CD4-positive, CD25-positive, alpha-beta regulatory T cell (primary cell): ENCODE measurements around the gene DNAH8. TPM values are rescaled to one million over a fixed set of nuclear protein-coding genes. Genes with fewer than 3 reads are reported as not detected.
A peak's percentile ranks its signal among the peaks of the same experiment; 100 is the strongest.

ENCODE experiments used
- ATAC-seq, 2 donors: fragments of 150-1000 bp; cut with Tn5 transposase; one replicate each; pipeline ENCODE4 v1.10.0; 2021; ENCODE audit warnings: low read depth in 2 of 2, moderate number of reproducible peaks in 2 of 2, moderate library complexity in 1 of 2
- DNase-seq, 3 donors: peaks; one replicate each; pipeline versions ENCODE4 v3.0.0 to v3.0.0-alpha.2; 2012 to 2022; ENCODE audit warnings: mixed read lengths in 1 of 3
- H3K27ac ChIP-seq: one replicate; pipeline ENCODE4 v1.7.0; 2013; ENCODE audit warnings: mild to moderate bottlenecking, low read length; ENCODE audit not compliant: insufficient read depth, poor library complexity, severe bottlenecking
- H3K27me3 ChIP-seq: one replicate; pipeline ENCODE4 v1.7.0; 2013; ENCODE audit warnings: low read length; ENCODE audit not compliant: control insufficient read depth, insufficient read depth
- H3K36me3 ChIP-seq: one replicate; pipeline ENCODE4 v1.7.0; 2013; ENCODE audit warnings: mild to moderate bottlenecking, low read length, moderate library complexity; ENCODE audit not compliant: control insufficient read depth, insufficient read depth
- H3K4me1 ChIP-seq: 2 replicates; pipeline ENCODE4 v1.7.0; 2013; ENCODE audit warnings: mild to moderate bottlenecking, low read length; ENCODE audit not compliant: insufficient read depth, control insufficient read depth, poor library complexity, severe bottlenecking
- H3K4me3 ChIP-seq: one replicate; pipeline ENCODE4 v1.7.0; 2013; ENCODE audit warnings: low read depth, mild to moderate bottlenecking, low read length, moderate library complexity
- H3K9me3 ChIP-seq, 2 experiments: 1 replicate in 1 of 2; 2 replicates in 1 of 2; pipeline ENCODE4 v1.7.0; 2013; ENCODE audit warnings: low read length in 2 of 2, mild to moderate bottlenecking in 1 of 2, moderate library complexity in 1 of 2; ENCODE audit not compliant: control insufficient read depth in 2 of 2
- H3K27ac Mint-ChIP-seq, 3 donors: one replicate each; pipeline ENCODE4 v1.8.0; 2020 to 2022; ENCODE audit warnings: mild to moderate bottlenecking in 3 of 3, mixed read lengths in 3 of 3, moderate library complexity in 2 of 3
- H3K27me3 Mint-ChIP-seq: one replicate; pipeline ENCODE4 v1.8.0; 2022; ENCODE audit warnings: mild to moderate bottlenecking, mixed read lengths
- H3K36me3 Mint-ChIP-seq: one replicate; pipeline ENCODE4 v1.8.0; 2020; ENCODE audit warnings: mixed read lengths
- H3K4me1 Mint-ChIP-seq, 4 donors: one replicate each; pipeline ENCODE4 v1.8.0; 2020 to 2022; ENCODE audit warnings: mixed read lengths in 4 of 4, mild to moderate bottlenecking in 1 of 4
- H3K4me3 Mint-ChIP-seq, 4 donors: one replicate each; pipeline ENCODE4 v1.8.0; 2020 to 2022; ENCODE audit warnings: mild to moderate bottlenecking in 4 of 4, mixed read lengths in 4 of 4, moderate library complexity in 3 of 4
- H3K9me3 Mint-ChIP-seq, 7 donors: one replicate each; pipeline ENCODE4 v1.8.0; 2020 to 2022; ENCODE audit warnings: mixed read lengths in 7 of 7, mild to moderate bottlenecking in 3 of 7, moderate library complexity in 2 of 7
- polyA plus RNA-seq, 4 donors: library from polyadenylated mRNA; unstranded; fragments of 300-500 nt; fragmentation: Illumina TruSeq; gene quantifications; one replicate each; pipeline ENCODE4 v1.2.3, GENCODE V29; 2021
- total RNA-seq: library from RNA; stranded (reverse); gene quantifications from one replicate; pipeline ENCODE4 v1.2.3, GENCODE V29; 2022

Gene DNAH8
- total and polyA plus RNA-seq, 5 donors from 2014 or later, result 0.05 to 1.2 (median 0.57) TPM

DNA sequence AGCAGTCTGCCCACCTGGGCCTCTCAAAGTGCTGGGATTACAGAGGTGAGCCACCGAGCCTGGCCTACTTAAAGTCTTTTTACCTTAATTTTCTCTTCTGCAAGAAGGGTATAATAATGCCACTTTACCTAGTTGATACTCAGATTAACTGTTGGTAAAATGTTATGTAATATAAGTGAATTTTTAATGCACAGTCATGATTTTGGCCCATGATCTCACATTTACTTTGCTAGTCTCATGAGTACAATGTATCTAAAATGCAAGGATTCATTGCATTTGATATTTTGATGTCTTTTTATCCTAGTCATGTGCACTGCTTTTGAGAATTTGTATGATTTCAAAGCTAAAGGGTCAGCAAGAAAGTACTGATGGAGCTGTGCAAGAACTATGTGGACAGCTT, 13.1 kb downstream of the DNAH8 start:
- peaks cover 12% of the 10 kb centered on the region for H3K27me3 Mint-ChIP-seq
- peaks cover 8% of the 10 kb centered on the region for H3K27me3 ChIP-seq
- no peaks in the 10 kb centered on the region for H3K36me3 Mint-ChIP-seq
- no peak overlapping the region for H3K4me3 ChIP-seq
- no peak overlapping the region for H3K27ac ChIP-seq
- H3K4me1 ChIP-seq, result no peaks in the 10 kb centered on the region
- H3K9me3 Mint-ChIP-seq, result no peaks in the 10 kb centered on the region
- H3K36me3 ChIP-seq, result no peaks in the 10 kb centered on the region
- ATAC-seq (no peak), DNase-seq (no peak)
- no peak overlapping the region for H3K27ac Mint-ChIP-seq
- H3K4me3 Mint-ChIP-seq, result no peak overlapping the region
- H3K9me3 ChIP-seq, result no peaks in the 10 kb centered on the region
- H3K4me1 Mint-ChIP-seq, result no peaks in the 10 kb centered on the region

DNA sequence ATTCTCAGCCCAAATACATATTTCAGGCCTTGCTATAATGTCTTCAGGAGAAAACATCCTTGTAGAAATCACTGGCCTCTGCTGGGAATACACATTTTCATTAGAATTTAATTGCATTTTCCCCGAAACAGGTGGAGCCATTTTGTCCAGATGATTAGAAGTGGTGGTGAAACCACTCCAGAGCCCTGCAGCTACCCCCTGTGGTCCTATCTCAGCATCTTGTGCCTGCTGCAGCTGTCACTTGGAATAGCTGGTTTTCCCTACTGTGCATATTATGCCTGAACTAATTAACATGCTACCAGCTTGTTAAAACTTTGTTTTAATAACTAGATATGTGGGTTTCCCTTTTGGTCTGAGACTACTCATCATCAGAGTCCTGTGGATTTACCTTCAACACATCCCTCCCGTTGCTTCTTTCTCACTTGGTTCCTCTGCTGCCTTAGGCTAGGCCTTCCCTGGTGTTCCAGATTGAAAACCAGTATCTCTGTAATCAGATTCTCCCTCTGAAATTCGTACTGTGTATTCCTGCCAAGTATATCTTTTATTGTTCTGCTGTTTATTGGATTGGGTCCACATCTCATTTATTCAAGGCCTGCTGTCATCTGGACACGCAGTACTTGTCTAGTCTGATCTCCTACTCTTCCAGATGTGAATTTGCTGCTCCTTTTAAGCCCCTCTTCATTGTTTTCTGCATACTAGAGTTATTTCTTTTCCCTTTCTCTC, 15.2 kb downstream of the DNAH8 start:
- Mint-ChIP-seq H3K27me3 (peaks cover 7% of the 10 kb centered on the region), H3K4me1 (no peaks in the 10 kb centered on the region), H3K27ac (no peak overlapping the region), H3K9me3 (peaks cover 0 to 2% (median under 1%) of the 10 kb centered on the region in 7 donors), H3K4me3 (no peak overlapping the region), H3K36me3 (no peaks in the 10 kb centered on the region)
- no peak for ATAC-seq
- Histone ChIP-seq H3K4me1 (no peaks in the 10 kb centered on the region), H3K36me3 (no peaks in the 10 kb centered on the region), H3K4me3 (no peak overlapping the region), H3K27ac (no peak overlapping the region), H3K27me3 (peaks cover 12% of the 10 kb centered on the region), H3K9me3 (peaks cover 0 to under 1% of the 10 kb centered on the region in 2 experiments)
- DNase-seq, result no peak

DNA sequence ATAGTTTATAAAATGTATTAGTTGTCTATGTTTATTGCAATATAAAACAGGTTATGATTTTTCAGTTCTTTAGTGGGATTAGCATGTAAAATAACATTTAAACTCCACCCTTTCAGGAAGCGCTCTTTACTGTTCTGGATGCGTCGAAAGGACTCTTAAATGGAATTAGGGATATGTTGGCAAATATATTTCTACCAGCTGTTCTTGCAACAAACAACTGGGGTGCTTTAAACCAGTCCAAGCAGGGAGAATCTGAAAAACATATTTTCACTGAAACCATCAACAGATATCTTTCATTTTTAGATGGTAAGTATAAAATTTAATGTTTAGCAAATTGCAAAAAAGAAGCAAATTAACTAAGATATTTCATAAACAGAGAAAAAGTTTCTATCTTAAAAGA, 21.8 kb downstream of the DNAH8 start:
- H3K4me3 ChIP-seq, result no peak overlapping the region
- Mint-ChIP-seq H3K27me3 (peaks cover 42% of the 10 kb centered on the region), H3K36me3 (no peaks in the 10 kb centered on the region), H3K4me3 (no peak overlapping the region), H3K9me3 (peaks cover 0 to 5% (median 3%) of the 10 kb centered on the region in 7 donors), H3K27ac (no peak overlapping the region), H3K4me1 (no peaks in the 10 kb centered on the region)
- no peak for ATAC-seq
- H3K36me3 ChIP-seq, result no peaks in the 10 kb centered on the region
- no peak overlapping the region for H3K27ac ChIP-seq
- no peaks in the 10 kb centered on the region for H3K4me1 ChIP-seq
- peaks cover 22% of the 10 kb centered on the region for H3K27me3 ChIP-seq
- peaks cover 0 to 3% of the 10 kb centered on the region in 2 experiments for H3K9me3 ChIP-seq
- DNase-seq, result no peak

DNA sequence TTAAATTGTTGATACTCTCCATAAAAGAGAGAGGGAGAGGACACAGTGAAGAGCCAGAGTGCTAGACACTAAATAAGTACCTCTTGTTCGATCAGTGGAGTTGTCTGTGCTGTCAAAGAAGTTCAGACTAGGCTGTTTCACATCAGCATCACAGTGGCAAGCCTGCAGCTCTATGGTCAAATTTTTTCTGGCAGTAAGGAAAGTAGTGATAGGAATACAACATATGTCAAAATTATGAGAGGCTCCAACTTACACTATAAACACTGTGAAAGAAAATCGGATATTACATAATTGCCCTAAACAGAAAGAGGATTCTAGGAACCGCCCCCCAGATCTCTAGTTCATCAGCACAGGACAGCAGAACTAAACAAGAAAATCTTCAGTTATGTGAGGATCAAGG, 23.1 kb downstream of the DNAH8 start:
- no peaks in the 10 kb centered on the region for H3K36me3 ChIP-seq
- peaks cover 0 to 5% (median 3%) of the 10 kb centered on the region in 7 donors for H3K9me3 Mint-ChIP-seq
- peaks cover 16% of the 10 kb centered on the region for H3K27me3 ChIP-seq
- peaks cover 0 to 3% of the 10 kb centered on the region in 2 experiments for H3K9me3 ChIP-seq
- H3K27ac ChIP-seq, result no peak overlapping the region
- H3K36me3 Mint-ChIP-seq, result no peaks in the 10 kb centered on the region
- DNase-seq (no peak), ATAC-seq (no peak)
- no peak overlapping the region for H3K4me3 ChIP-seq
- no peaks in the 10 kb centered on the region for H3K4me1 Mint-ChIP-seq
- H3K27ac Mint-ChIP-seq, result no peak overlapping the region
- H3K4me1 ChIP-seq, result no peaks in the 10 kb centered on the region
- peak overlapping the region in 1 of 4 donors; percentile 69 for H3K4me3 Mint-ChIP-seq
- peaks cover 42% of the 10 kb centered on the region for H3K27me3 Mint-ChIP-seq

DNA sequence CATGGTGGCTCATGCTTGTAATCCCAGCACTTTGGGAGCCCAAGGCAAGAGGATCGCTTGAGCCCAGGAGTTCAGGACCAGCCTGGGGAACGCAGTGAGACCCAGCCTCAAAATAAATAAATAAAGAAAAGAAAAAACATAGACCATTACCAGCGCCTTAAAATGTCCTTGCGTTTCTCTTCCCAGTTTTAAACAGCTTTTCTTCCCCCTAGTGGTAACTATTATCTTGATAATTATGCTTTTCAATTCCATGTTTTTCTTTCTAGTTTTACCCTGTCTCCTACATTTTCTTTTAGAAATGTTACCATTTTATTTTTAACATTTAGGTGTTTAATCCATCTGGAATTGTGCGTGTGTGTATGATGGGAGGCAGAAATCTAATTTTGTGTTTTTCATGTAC, 24.4 kb downstream of the DNAH8 start:
- Histone ChIP-seq H3K4me1 (no peaks in the 10 kb centered on the region), H3K27ac (no peak overlapping the region), H3K36me3 (no peaks in the 10 kb centered on the region), H3K4me3 (no peak overlapping the region), H3K27me3 (peaks cover 16% of the 10 kb centered on the region), H3K9me3 (peaks cover 0 to 3% of the 10 kb centered on the region in 2 experiments)
- Mint-ChIP-seq H3K4me1 (no peaks in the 10 kb centered on the region), H3K9me3 (peaks cover 0 to 5% (median 3%) of the 10 kb centered on the region in 7 donors), H3K27me3 (peaks cover 53% of the 10 kb centered on the region), H3K36me3 (no peaks in the 10 kb centered on the region), H3K27ac (no peak overlapping the region), H3K4me3 (no peak overlapping the region)
- ATAC-seq, result no peak
- no peak for DNase-seq

DNA sequence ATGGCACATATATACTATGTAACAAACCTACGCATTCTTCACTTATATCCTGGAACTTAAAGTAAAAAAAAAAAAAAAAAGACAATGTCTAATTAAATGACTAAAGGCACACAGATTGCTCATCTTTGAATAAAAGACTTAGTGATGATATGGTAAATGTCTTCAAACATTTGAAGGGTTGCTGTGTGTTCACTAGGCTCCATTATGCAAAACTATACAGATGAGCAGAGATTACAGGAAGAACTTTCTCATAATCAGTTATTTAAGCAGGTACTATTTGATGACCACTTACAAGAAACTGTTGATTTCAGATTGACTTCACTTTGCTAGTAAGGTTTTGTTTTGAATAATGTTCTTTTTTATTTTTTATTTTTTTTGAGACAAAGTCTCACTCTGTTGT, 34.4 kb downstream of the DNAH8 start:
- peaks cover 0 to 3% (median 0%) of the 10 kb centered on the region in 7 donors for H3K9me3 Mint-ChIP-seq
- Histone ChIP-seq H3K27ac (no peak overlapping the region), H3K36me3 (no peaks in the 10 kb centered on the region), H3K4me1 (no peaks in the 10 kb centered on the region), H3K27me3 (peaks cover 4% of the 10 kb centered on the region), H3K9me3 (no peaks in the 10 kb centered on the region), H3K4me3 (no peak overlapping the region)
- H3K4me3 Mint-ChIP-seq, result no peak overlapping the region
- no peak overlapping the region for H3K27ac Mint-ChIP-seq
- H3K27me3 Mint-ChIP-seq, result peaks cover 42% of the 10 kb centered on the region
- no peaks in the 10 kb centered on the region for H3K4me1 Mint-ChIP-seq
- DNase-seq, result no peak
- no peak for ATAC-seq
- H3K36me3 Mint-ChIP-seq, result no peaks in the 10 kb centered on the region

DNA sequence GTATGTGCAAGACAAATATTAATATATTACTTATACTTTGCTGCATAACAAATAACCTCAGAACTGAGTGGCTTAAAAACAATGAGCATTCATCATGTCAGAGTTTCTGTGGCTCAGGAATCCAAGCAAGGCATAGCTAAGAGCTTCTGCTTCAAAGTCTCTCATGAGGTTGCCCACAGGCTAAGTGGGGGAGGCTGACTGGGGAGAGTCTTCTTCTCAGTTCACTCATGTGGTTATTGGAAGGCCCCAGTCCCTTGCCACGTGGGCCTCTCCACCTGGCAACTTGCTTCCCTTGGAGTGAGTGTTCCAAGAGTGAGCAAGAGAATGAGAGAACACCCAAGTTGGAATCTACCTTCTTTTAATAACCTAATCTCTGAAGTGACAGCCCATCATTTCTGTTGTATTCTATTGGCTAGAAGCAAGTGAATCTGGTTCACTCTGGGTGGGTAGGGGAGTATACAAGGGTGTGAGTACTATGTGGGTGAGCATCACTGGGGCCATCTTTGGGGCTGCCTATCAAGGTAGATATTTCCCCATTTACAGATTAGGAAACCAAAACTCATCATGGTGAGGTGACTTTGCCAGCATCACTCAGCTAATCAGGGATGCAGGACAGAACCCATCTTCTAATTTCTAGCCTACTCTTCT, 36.0 kb downstream of the DNAH8 start:
- Histone ChIP-seq H3K4me1 (no peaks in the 10 kb centered on the region), H3K36me3 (no peaks in the 10 kb centered on the region), H3K9me3 (no peaks in the 10 kb centered on the region), H3K27me3 (peaks cover 2% of the 10 kb centered on the region), H3K27ac (no peak overlapping the region), H3K4me3 (no peak overlapping the region)
- peaks cover 30% of the 10 kb centered on the region for H3K27me3 Mint-ChIP-seq
- peaks cover 0 to 3% (median 0%) of the 10 kb centered on the region in 7 donors for H3K9me3 Mint-ChIP-seq
- no peak overlapping the region for H3K27ac Mint-ChIP-seq
- no peaks in the 10 kb centered on the region for H3K36me3 Mint-ChIP-seq
- no peak for DNase-seq
- no peaks in the 10 kb centered on the region for H3K4me1 Mint-ChIP-seq
- no peak for ATAC-seq
- no peak overlapping the region for H3K4me3 Mint-ChIP-seq

DNA sequence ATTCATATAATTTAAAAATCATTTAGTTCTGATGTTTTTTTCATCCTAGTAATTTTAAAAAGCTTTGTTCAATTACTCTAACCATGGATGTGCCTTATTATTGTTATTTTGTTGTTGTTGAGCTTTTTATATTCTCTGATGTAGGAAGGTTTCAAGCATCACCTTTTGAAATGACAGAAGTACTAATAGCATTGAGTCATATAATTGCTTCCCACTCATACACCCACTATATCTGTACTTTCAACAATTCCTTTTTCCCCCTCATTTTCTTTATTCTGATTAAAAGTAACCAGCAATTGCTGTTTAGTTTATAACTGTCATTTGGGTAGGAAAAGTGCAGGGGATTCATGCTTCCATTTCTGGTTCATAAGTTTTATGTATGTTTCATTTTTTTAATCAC, 38.6 kb downstream of the DNAH8 start:
- H3K27ac ChIP-seq, result no peak overlapping the region
- Mint-ChIP-seq H3K27ac (no peak overlapping the region), H3K9me3 (peaks cover 0 to 4% (median 0%) of the 10 kb centered on the region in 7 donors), H3K36me3 (no peaks in the 10 kb centered on the region), H3K4me1 (no peaks in the 10 kb centered on the region), H3K4me3 (no peak overlapping the region), H3K27me3 (peaks cover 19% of the 10 kb centered on the region)
- H3K9me3 ChIP-seq, result no peaks in the 10 kb centered on the region
- H3K4me1 ChIP-seq, result no peaks in the 10 kb centered on the region
- H3K36me3 ChIP-seq, result no peaks in the 10 kb centered on the region
- no peak overlapping the region for H3K4me3 ChIP-seq
- peaks cover 3% of the 10 kb centered on the region for H3K27me3 ChIP-seq
- DNase-seq (no peak), ATAC-seq (no peak)
